Lower leg skin (tissue), 3 donors: ENCODE measurements around the gene PLXNB1.

Experiments
- POLR2A ChIP-seq, 2 donors: fragments of 450-650 bp; IDR thresholded peaks; one replicate each; pipeline ENCODE4 v1.6.1; 2016 to 2017; ENCODE audit warnings: antibody characterized with exemption in 2 of 2, mild to moderate bottlenecking in 1 of 2, moderate library complexity in 1 of 2
- TF ChIP-seq, protein P1 (sequence below), 3 donors: fragments of 450-650 bp; IDR thresholded peaks; one replicate each; pipeline ENCODE4 v1.5.1; 2016; ENCODE audit warnings: antibody characterized with exemption in 3 of 3, mild to moderate bottlenecking in 3 of 3, moderate library complexity in 2 of 3

GRCh38 chr3:48456456-48456855 lies 26.6 kb upstream of the PLXNB1 start:
- TF ChIP-seq, protein P1, sequence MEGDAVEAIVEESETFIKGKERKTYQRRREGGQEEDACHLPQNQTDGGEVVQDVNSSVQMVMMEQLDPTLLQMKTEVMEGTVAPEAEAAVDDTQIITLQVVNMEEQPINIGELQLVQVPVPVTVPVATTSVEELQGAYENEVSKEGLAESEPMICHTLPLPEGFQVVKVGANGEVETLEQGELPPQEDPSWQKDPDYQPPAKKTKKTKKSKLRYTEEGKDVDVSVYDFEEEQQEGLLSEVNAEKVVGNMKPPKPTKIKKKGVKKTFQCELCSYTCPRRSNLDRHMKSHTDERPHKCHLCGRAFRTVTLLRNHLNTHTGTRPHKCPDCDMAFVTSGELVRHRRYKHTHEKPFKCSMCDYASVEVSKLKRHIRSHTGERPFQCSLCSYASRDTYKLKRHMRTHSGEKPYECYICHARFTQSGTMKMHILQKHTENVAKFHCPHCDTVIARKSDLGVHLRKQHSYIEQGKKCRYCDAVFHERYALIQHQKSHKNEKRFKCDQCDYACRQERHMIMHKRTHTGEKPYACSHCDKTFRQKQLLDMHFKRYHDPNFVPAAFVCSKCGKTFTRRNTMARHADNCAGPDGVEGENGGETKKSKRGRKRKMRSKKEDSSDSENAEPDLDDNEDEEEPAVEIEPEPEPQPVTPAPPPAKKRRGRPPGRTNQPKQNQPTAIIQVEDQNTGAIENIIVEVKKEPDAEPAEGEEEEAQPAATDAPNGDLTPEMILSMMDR (IDR thresholded peaks at IDR 0.05), result no peak
- no peak for TF ChIP-seq POLR2A (IDR thresholded peaks at IDR 0.05)
